Liver (tissue), 9 donors: ENCODE data around the gene POM121C. TPM values are rescaled to one million over a fixed set of nuclear protein-coding genes. Genes with fewer than 3 reads are reported as not detected.
"Not testable (repeated sequence)": the region's sequence is repeated elsewhere in the genome, so short reads cannot be mapped to it uniquely, and the experiment has no call there.

Experiments
- DNase-seq: peaks from one replicate; pipeline ENCODE4 v3.0.0-alpha.2; 2017; ENCODE audit warnings: low spot score
- H3K27ac ChIP-seq, 2 donors: one replicate each; pipeline ENCODE4 v1.7.0; 2013; ENCODE audit warnings: inconsistent platforms in 2 of 2, low read length in 2 of 2, control low read depth in 1 of 2, low read depth in 1 of 2, mild to moderate bottlenecking in 1 of 2
- H3K27me3 ChIP-seq, 4 donors: one replicate each; pipeline versions ENCODE4 v1.6.1 to v1.7.0; 2013; ENCODE audit warnings: low read length in 3 of 4, inconsistent platforms in 1 of 4, mild to moderate bottlenecking in 1 of 4, moderate library complexity in 1 of 4; ENCODE audit not compliant: control insufficient read depth in 4 of 4, insufficient read depth in 4 of 4
- H3K36me3 ChIP-seq, 4 donors: one replicate each; pipeline versions ENCODE4 v1.6.1 to v1.7.0; 2013; ENCODE audit warnings: low read length in 3 of 4, mild to moderate bottlenecking in 3 of 4, low read depth in 1 of 4, moderate library complexity in 1 of 4; ENCODE audit not compliant: control insufficient read depth in 4 of 4, insufficient read depth in 3 of 4
- H3K4me1 ChIP-seq, 4 donors: one replicate each; pipeline versions ENCODE4 v1.6.1 to v1.7.0; 2013; ENCODE audit warnings: low read length in 3 of 4, mild to moderate bottlenecking in 3 of 4, moderate library complexity in 1 of 4; ENCODE audit not compliant: control insufficient read depth in 4 of 4, insufficient read depth in 4 of 4
- H3K4me3 ChIP-seq, 3 donors: one replicate each; pipeline versions ENCODE4 v1.6.1 to v1.7.0; 2013; ENCODE audit warnings: low read length in 3 of 3, control low read depth in 1 of 3, low read depth in 1 of 3, mild to moderate bottlenecking in 1 of 3
- H3K9ac ChIP-seq, 2 donors: one replicate each; pipeline ENCODE4 v1.7.0; 2013; ENCODE audit warnings: low read length in 2 of 2, mild to moderate bottlenecking in 2 of 2, moderate library complexity in 2 of 2, control low read depth in 1 of 2, low read depth in 1 of 2
- H3K9me3 ChIP-seq, 4 donors: one replicate each; pipeline versions ENCODE4 v1.6.1 to v1.7.0; 2013; ENCODE audit warnings: low read length in 3 of 4; ENCODE audit not compliant: control insufficient read depth in 4 of 4
- EGR1 ChIP-seq, 2 donors: IDR thresholded peaks; 2 replicates each; pipeline ENCODE4 v1.6.1; 2016 to 2018; ENCODE audit warnings: antibody characterized with exemption in 2 of 2, low read depth in 2 of 2
- FOXA2 ChIP-seq: IDR thresholded peaks from 2 replicates; pipeline ENCODE4 v1.6.1; 2016; ENCODE audit warnings: antibody characterized with exemption
- GABPA ChIP-seq, 2 donors: IDR thresholded peaks in 1 of 2; conservative IDR thresholded peaks in 1 of 2; 2 replicates each; pipeline ENCODE4 v1.6.1; 2016; ENCODE audit warnings: antibody characterized with exemption in 2 of 2, mild to moderate bottlenecking in 1 of 2, moderate library complexity in 1 of 2
- HNF4G ChIP-seq: IDR thresholded peaks from 2 replicates; pipeline ENCODE4 v1.6.1; 2016; ENCODE audit warnings: antibody characterized with exemption
- JUND ChIP-seq, 2 donors: IDR thresholded peaks; 2 replicates each; pipeline ENCODE4 v1.6.1; 2016; ENCODE audit warnings: antibody characterized with exemption in 2 of 2
- NR2F2 ChIP-seq: IDR thresholded peaks from 2 replicates; pipeline ENCODE4 v1.6.1; 2016; ENCODE audit warnings: antibody characterized with exemption
- RAD21 ChIP-seq, 2 donors: IDR thresholded peaks; 2 replicates each; pipeline ENCODE4 v1.6.1; 2016; ENCODE audit warnings: antibody characterized with exemption in 2 of 2, mild to moderate bottlenecking in 2 of 2
- RXRA ChIP-seq, 2 donors: IDR thresholded peaks; 2 replicates each; pipeline ENCODE4 v1.6.1; 2017 to 2018; ENCODE audit warnings: antibody characterized with exemption in 2 of 2, mild to moderate bottlenecking in 1 of 2
- SP1 ChIP-seq: IDR thresholded peaks from 2 replicates; pipeline ENCODE4 v1.6.1; 2018; ENCODE audit warnings: antibody characterized with exemption, mild to moderate bottlenecking
- TAF1 ChIP-seq: conservative IDR thresholded peaks from 2 replicates; pipeline ENCODE4 v1.6.1; 2016; ENCODE audit warnings: antibody characterized with exemption, mild to moderate bottlenecking
- YY1 ChIP-seq: IDR thresholded peaks from 2 replicates; pipeline ENCODE4 v1.6.1; 2016; ENCODE audit warnings: antibody characterized with exemption, mild to moderate bottlenecking
- WGBS: extraction: QIAGEN DNeasy Blood & Tissue Kit; methylation state at CpG from one replicate; pipeline ENCODE4 v1.1.7; 2013; 5-methylcytosine and 5-hydroxymethylcytosine counted together
- polyA plus RNA-seq, 2 donors: library from polyadenylated mRNA; stranded (reverse) in 1 of 2; unstranded in 1 of 2; fragments of 200-250 nt in 1 of 2; fragments of >200 nt in 1 of 2; fragmentation: Nextera tagmentation in 1 of 2; extraction: Ambion mirVana in 1 of 2; gene quantifications; one replicate each; pipeline versions ENCODE4 v1.2.1 to v1.2.3, GENCODE V29; 2013 to 2015
- total RNA-seq, 2 donors: library from RNA; depleted of rRNA; stranded (reverse); fragments of >200 nt; gene quantifications; one replicate each; pipeline ENCODE4 v1.2.3, GENCODE V29; 2014
- TF ChIP-seq, protein P1 (sequence below): IDR thresholded peaks from 2 replicates; pipeline ENCODE4 v1.6.1; 2016; ENCODE audit warnings: antibody characterized with exemption
- TF ChIP-seq, protein P2 (sequence below): fragments of 150-350 bp; IDR thresholded peaks from 2 replicates; pipeline ENCODE4 v1.5.1; 2017; ENCODE audit warnings: improper control_type of control experiment, low read depth, low read length; ENCODE audit not compliant: missing input control
- donor health status: healthy.
- donor health status: healthy.
- donor health status: healthy.
- donor health status: healthy.
- donor health status: healthy.

The POM121C gene
- total and polyA plus RNA-seq, 4 donors, result 6.4 to 15.6 (median 9.6) TPM

DNA sequence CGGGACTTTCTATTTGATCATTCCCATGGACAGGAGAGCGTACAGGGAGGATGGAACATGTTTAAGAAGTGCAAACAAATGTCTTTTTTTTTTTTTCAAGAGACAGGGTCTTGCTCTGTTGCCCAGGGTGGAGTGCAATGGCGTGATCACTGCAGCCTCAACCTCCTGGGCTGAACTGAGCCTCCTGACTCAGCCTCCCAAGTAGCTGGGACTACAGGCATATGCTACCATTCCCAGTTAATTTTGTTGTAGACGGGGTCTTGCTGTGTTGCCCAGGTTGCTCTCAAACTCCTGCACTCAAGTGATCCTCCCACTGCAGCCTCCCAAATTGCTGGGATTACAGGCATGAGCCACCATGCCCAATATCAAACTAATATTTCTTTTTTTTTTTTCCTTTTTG, 46.5 kb upstream of the POM121C start:
- H3K27me3 ChIP-seq, result no peaks in the 10 kb centered on the region
- no peak overlapping the region for H3K27ac ChIP-seq
- H3K9ac ChIP-seq, result no peak overlapping the region
- no peak for DNase-seq
- peaks cover 0 to 5% (median 2%) of the 10 kb centered on the region in 4 donors for H3K4me1 ChIP-seq
- TF ChIP-seq, protein P1, sequence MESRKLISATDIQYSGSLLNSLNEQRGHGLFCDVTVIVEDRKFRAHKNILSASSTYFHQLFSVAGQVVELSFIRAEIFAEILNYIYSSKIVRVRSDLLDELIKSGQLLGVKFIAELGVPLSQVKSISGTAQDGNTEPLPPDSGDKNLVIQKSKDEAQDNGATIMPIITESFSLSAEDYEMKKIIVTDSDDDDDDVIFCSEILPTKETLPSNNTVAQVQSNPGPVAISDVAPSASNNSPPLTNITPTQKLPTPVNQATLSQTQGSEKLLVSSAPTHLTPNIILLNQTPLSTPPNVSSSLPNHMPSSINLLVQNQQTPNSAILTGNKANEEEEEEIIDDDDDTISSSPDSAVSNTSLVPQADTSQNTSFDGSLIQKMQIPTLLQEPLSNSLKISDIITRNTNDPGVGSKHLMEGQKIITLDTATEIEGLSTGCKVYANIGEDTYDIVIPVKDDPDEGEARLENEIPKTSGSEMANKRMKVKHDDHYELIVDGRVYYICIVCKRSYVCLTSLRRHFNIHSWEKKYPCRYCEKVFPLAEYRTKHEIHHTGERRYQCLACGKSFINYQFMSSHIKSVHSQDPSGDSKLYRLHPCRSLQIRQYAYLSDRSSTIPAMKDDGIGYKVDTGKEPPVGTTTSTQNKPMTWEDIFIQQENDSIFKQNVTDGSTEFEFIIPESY, result no peak
- no peak for TF ChIP-seq FOXA2
- no peak for TF ChIP-seq EGR1 (IDR thresholded peaks at IDR 0.05; ENCODE audit: low read depth in 2 of 2)
- TF ChIP-seq SP1, result no peak
- no peak for TF ChIP-seq HNF4G
- TF ChIP-seq TAF1, result no peak
- TF ChIP-seq GABPA (IDR thresholded peaks at IDR 0.05 in 1 of 2, conservative IDR thresholded peaks at IDR 0.05 in 1 of 2), result no peak
- no peak for TF ChIP-seq YY1
- peaks cover 2 to 15% (median 12%) of the 10 kb centered on the region in 4 donors for H3K36me3 ChIP-seq
- H3K9me3 ChIP-seq, result no peaks in the 10 kb centered on the region
- no peak overlapping the region for H3K4me3 ChIP-seq
- 96% methylated on average over 4 of the region's 4 CpGs for WGBS

DNA sequence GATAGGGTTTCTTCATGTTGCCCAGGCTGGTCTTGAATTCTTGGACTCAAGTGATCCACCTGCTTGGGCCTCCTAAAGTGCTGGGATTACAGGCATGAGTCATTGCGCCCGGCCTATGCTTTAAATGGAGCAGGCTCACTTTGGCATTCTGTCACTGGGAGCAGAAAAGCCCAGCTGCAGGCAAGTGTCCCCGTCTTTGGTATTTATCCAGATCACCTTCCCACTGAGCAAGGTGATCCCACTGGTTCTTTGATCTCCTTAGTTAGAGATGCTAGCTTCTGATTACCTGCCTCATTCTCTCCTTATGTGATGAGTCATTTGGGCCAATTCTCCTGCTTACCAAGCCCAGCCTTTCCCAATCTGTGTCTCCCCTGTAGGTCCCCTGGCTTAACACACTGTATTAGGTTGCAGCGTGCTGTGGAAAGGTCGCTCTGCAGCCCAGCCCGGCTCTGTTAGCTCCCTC, 45.3 kb upstream of the POM121C start:
- H3K9ac ChIP-seq, result no peak overlapping the region
- WGBS, result 75% methylated on average over 6 of the region's 6 CpGs
- H3K36me3 ChIP-seq, result peaks cover 0 to 3% (median 2%) of the 10 kb centered on the region in 4 donors
- no peak overlapping the region for H3K4me3 ChIP-seq
- no peaks in the 10 kb centered on the region for H3K27me3 ChIP-seq
- no peaks in the 10 kb centered on the region for H3K9me3 ChIP-seq
- TF ChIP-seq RXRA (IDR thresholded peaks at IDR 0.05) (no peak), YY1 (no peak), RAD21 (IDR thresholded peaks at IDR 0.05) (no peak), SP1 (no peak), NR2F2 (no peak), JUND (IDR thresholded peaks at IDR 0.05) (no peak), TAF1 (no peak), GABPA (IDR thresholded peaks at IDR 0.05 in 1 of 2, conservative IDR thresholded peaks at IDR 0.05 in 1 of 2) (no peak)
- TF ChIP-seq, protein P1, result no peak
- TF ChIP-seq, protein P2, sequence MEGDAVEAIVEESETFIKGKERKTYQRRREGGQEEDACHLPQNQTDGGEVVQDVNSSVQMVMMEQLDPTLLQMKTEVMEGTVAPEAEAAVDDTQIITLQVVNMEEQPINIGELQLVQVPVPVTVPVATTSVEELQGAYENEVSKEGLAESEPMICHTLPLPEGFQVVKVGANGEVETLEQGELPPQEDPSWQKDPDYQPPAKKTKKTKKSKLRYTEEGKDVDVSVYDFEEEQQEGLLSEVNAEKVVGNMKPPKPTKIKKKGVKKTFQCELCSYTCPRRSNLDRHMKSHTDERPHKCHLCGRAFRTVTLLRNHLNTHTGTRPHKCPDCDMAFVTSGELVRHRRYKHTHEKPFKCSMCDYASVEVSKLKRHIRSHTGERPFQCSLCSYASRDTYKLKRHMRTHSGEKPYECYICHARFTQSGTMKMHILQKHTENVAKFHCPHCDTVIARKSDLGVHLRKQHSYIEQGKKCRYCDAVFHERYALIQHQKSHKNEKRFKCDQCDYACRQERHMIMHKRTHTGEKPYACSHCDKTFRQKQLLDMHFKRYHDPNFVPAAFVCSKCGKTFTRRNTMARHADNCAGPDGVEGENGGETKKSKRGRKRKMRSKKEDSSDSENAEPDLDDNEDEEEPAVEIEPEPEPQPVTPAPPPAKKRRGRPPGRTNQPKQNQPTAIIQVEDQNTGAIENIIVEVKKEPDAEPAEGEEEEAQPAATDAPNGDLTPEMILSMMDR, result no peak
- H3K27ac ChIP-seq, result no peak overlapping the region
- peaks cover 4 to 15% (median 9%) of the 10 kb centered on the region in 4 donors for H3K4me1 ChIP-seq
- no peak for DNase-seq

DNA sequence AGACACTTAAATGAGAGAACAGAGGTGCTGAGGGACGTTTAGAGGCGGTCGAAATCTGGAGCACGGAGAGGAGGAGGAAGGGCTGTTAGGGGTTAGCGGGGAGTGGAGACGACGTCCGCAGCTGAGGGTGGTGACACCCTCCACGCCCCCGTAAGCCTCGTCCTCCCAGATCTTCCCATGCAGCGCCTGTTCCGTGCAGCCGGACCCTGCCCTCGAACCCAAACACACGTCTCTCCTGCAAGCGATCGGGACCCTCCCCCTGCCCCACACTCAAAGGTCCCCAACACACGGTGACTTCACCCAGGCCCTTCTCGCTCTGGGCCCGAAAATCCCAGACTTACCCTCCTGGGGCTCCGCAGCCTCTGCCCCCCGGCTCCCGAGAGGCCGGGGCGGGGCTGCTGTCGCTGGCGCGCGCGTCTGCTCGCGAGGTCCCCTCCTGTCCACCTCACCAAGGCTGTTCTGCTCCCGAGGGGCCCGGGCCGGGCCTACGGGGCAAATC, 41.2 kb upstream of the POM121C start:
- under 1% methylated on average over 37 of the region's 37 CpGs for WGBS
- not testable (repeated sequence) for H3K9me3 ChIP-seq, DNase-seq, H3K27me3 ChIP-seq
- H3K36me3 ChIP-seq, result peaks cover 3 to 11% (median 7%) of the 10 kb centered on the region in 4 donors
- peak overlapping the region; percentile 88 to 92 for H3K27ac ChIP-seq
- H3K9ac ChIP-seq, result peak overlapping the region; percentile 74 to 76
- peaks cover 4 to 19% (median 13%) of the 10 kb centered on the region in 4 donors for H3K4me1 ChIP-seq
- peak overlapping the region; percentile 85 to 94 (median 94) for H3K4me3 ChIP-seq

DNA sequence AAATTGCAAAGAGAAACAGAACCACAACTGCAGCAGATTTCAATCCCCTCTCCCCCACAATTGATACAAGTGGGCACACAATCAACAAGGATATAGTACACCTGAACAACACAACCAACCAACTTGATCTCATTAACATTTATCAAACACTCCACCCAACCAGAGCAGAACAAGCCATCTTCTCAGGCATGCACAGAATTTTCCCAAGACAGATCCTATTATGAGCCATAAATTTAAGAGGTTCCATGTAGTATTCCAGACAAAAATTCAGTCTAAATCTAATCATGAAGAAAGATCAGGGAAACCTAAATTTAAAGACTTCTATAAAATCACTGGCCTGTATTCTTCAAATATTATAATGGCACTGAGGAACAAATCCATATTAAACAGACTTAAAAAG, 35.6 kb upstream of the POM121C start:
- peaks cover 3 to 11% (median 8%) of the 10 kb centered on the region in 4 donors for H3K36me3 ChIP-seq
- H3K4me1 ChIP-seq, result not testable (repeated sequence)

DNA sequence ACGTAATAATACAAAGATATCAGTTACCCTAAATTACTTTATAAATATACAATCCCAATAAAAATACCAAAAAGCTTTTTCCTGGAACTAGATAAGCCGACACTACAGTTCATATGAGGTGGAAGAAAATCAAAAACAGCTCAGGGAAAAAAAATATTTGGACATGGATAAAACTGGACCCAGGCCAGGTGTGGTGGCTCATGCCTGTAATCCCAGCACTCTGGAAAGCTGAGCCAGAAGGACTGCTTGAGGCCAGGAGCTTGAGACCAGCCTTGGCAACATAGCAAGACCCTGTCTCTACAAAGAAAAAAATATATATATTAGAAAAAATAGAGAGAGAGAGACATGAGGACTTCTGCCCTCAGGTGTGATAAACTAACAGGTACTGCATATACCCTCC, 32.7 kb upstream of the POM121C start:
- H3K9me3 ChIP-seq, H3K36me3 ChIP-seq, H3K9ac ChIP-seq, H3K4me3 ChIP-seq, H3K27ac ChIP-seq, H3K27me3 ChIP-seq, H3K4me1 ChIP-seq, DNase-seq: not testable (repeated sequence)
- 50% methylated on average over 2 of the region's 2 CpGs for WGBS

More for the DNA sequence above, 35.6 kb upstream of the POM121C start:
- not testable (repeated sequence) for DNase-seq, H3K9ac ChIP-seq, H3K9me3 ChIP-seq, H3K27ac ChIP-seq, H3K4me3 ChIP-seq, H3K27me3 ChIP-seq
